ENCODE results near the gene ATPAF1. TPM values are rescaled to one million over a fixed set of nuclear protein-coding genes. Genes with fewer than 3 reads are reported as not detected.

ATPAF1 gene
- total RNA-seq, 1 donor from 2014 or later = 79.3 TPM

DNA sequence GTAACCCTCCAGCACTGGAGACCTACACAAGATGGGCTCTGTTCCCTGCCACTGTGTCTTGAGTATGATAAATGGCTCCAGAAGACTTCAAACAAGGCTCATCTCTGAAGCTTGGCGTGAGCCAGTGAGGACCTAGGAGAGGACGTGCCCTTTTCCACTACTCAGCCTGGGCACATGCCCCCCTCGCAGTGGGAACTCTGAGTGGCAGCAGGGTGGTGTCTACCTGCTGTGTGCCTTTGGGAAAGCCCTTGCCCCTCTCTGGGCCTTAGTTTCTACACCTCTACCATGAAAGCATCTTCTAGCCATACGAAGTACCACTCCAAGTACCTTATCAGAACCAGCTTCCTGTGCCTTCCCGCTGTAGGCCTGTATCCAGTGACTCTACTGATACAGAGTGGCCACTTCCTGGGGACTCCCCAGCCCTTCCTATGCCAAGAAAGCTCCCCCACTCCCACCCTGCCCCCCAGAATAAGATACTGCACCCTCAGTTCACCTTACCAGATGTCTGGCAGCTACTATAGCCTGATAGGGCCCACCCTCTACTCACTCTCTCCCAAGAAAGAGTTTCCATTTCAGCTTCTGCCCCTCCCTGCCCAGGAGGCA lies 48.4 kb downstream of the ATPAF1 start:
- DNase-seq (ENCODE audit: low spot score) = no peak
- Histone ChIP-seq H3K4me3 (no peak overlapping the region), H3K79me2 (ENCODE audit: low read depth) (no peaks in the 10 kb centered on the region), H4K20me1 (ENCODE audit: low read depth) (no peaks in the 10 kb centered on the region), H3K27me3 (peaks cover 31% of the 10 kb centered on the region), H3K9ac (no peak overlapping the region), H3F3A (ENCODE audit: low read depth) (peaks cover 20% of the 10 kb centered on the region), H3K27ac (no peak overlapping the region), H3K36me3 (no peaks in the 10 kb centered on the region), H3K9me3 (ENCODE audit: low read depth) (no peaks in the 10 kb centered on the region), H3K4me1 (peaks cover 9% of the 10 kb centered on the region), H3K4me2 (no peak overlapping the region), H2AFZ (replicated peaks) (no peak overlapping the region)
- peaks cover 32% of the 10 kb centered on the region for H3K4me1 Mint-ChIP-seq
- TF ChIP-seq EZH2phosphoT487 (IDR thresholded peaks at IDR 0.05) (no peak), EZH2 (IDR thresholded peaks at IDR 0.05) (no peak)
- TF ChIP-seq, protein P1, sequence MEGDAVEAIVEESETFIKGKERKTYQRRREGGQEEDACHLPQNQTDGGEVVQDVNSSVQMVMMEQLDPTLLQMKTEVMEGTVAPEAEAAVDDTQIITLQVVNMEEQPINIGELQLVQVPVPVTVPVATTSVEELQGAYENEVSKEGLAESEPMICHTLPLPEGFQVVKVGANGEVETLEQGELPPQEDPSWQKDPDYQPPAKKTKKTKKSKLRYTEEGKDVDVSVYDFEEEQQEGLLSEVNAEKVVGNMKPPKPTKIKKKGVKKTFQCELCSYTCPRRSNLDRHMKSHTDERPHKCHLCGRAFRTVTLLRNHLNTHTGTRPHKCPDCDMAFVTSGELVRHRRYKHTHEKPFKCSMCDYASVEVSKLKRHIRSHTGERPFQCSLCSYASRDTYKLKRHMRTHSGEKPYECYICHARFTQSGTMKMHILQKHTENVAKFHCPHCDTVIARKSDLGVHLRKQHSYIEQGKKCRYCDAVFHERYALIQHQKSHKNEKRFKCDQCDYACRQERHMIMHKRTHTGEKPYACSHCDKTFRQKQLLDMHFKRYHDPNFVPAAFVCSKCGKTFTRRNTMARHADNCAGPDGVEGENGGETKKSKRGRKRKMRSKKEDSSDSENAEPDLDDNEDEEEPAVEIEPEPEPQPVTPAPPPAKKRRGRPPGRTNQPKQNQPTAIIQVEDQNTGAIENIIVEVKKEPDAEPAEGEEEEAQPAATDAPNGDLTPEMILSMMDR (IDR thresholded peaks at IDR 0.05) = no peak
- H3K4me3 Mint-ChIP-seq = no peak overlapping the region
- H3K36me3 Mint-ChIP-seq = no peaks in the 10 kb centered on the region
- peaks cover 9% of the 10 kb centered on the region for H3K27me3 Mint-ChIP-seq (ENCODE audit: insufficient read depth, low read depth)
- H3K27ac Mint-ChIP-seq = no peak overlapping the region
- no peaks in the 10 kb centered on the region for H3K9me3 Mint-ChIP-seq

- Histone ChIP-seq H3K4me1 (peaks cover 18% of the 10 kb centered on the region), H3F3A (ENCODE audit: low read depth) (peaks cover 22% of the 10 kb centered on the region), H3K79me2 (ENCODE audit: low read depth) (no peaks in the 10 kb centered on the region), H3K27me3 (peaks cover 31% of the 10 kb centered on the region), H4K20me1 (ENCODE audit: low read depth) (no peaks in the 10 kb centered on the region), H3K36me3 (no peaks in the 10 kb centered on the region), H3K4me2 (no peak overlapping the region), H3K9ac (no peak overlapping the region), H3K4me3 (no peak overlapping the region), H3K9me3 (ENCODE audit: low read depth) (no peaks in the 10 kb centered on the region), H2AFZ (replicated peaks) (no peak overlapping the region), H3K27ac (no peak overlapping the region)
- TF ChIP-seq EZH2 (IDR thresholded peaks at IDR 0.05) (no peak), EZH2phosphoT487 (IDR thresholded peaks at IDR 0.05) (no peak)
- TF ChIP-seq, protein P1 (IDR thresholded peaks at IDR 0.05) = no peak
- Mint-ChIP-seq H3K9me3 (no peaks in the 10 kb centered on the region), H3K4me3 (no peak overlapping the region), H3K27me3 (ENCODE audit: insufficient read depth, low read depth) (peaks cover 9% of the 10 kb centered on the region), H3K27ac (no peak overlapping the region), H3K36me3 (no peaks in the 10 kb centered on the region), H3K4me1 (peaks cover 24% of the 10 kb centered on the region)
- DNase-seq (ENCODE audit: low spot score) = no peak
These were observed 49.3 kb downstream of the ATPAF1 start for GRCh38 chr1:46618754-46619415.

DNA sequence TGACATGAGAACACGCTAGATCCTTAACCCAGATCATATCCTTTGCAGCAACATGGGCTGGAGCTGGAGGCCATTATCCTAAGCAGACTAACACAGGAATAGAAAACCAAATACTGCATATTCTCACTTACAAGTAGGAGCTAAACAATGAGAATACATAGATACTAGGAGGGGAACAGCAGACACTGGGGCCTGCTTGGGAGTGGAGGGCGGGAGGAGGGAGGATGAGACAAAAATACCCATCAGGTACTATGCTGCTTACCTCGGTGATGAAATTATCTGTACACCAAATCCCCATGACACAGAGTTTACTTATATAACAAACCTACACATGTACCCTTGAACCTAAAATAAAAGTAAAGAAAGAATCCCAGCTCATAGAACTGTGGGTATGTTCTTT lies 50.3 kb downstream of the ATPAF1 start:
- TF ChIP-seq, protein P1 (IDR thresholded peaks at IDR 0.05) = no peak
- TF ChIP-seq EZH2phosphoT487 (IDR thresholded peaks at IDR 0.05) (no peak), EZH2 (IDR thresholded peaks at IDR 0.05) (no peak)
- peaks cover 23% of the 10 kb centered on the region for H3K4me1 Mint-ChIP-seq
- peaks cover 28% of the 10 kb centered on the region for H3F3A ChIP-seq (ENCODE audit: low read depth)
- H3K36me3 Mint-ChIP-seq = no peaks in the 10 kb centered on the region
- peaks cover 31% of the 10 kb centered on the region for H3K27me3 ChIP-seq
- DNase-seq (ENCODE audit: low spot score) = no peak
- H3K9me3 Mint-ChIP-seq = no peaks in the 10 kb centered on the region
- H3K9me3 ChIP-seq (ENCODE audit: low read depth) = no peaks in the 10 kb centered on the region
- H3K4me2 ChIP-seq = no peak overlapping the region
- H3K27ac ChIP-seq = no peak overlapping the region
- H4K20me1 ChIP-seq (ENCODE audit: low read depth) = no peaks in the 10 kb centered on the region
- peak overlapping the region; percentile 86 for H3K4me3 Mint-ChIP-seq
- H3K4me3 ChIP-seq = no peak overlapping the region
- no peaks in the 10 kb centered on the region for H3K36me3 ChIP-seq
- peaks cover 7% of the 10 kb centered on the region for H3K27me3 Mint-ChIP-seq (ENCODE audit: insufficient read depth, low read depth)
- H3K79me2 ChIP-seq (ENCODE audit: low read depth) = no peaks in the 10 kb centered on the region
- H3K9ac ChIP-seq = no peak overlapping the region
- H3K27ac Mint-ChIP-seq = no peak overlapping the region
- H2AFZ ChIP-seq (replicated peaks) = no peak overlapping the region
- H3K4me1 ChIP-seq = peaks cover 27% of the 10 kb centered on the region

Measured in neural progenitor cell (in vitro differentiated cells).